HG03457 (cell line): Measurements from ENCODE around the gene CIC.
"Not testable (repeated sequence)": the region's sequence is repeated elsewhere in the genome, so short reads cannot be mapped to it uniquely, and the experiment has no call there.

Experiments
- ATAC-seq: cut with Tn5 transposase; IDR thresholded peaks from one replicate; pipeline ENCODE4 v1.9.1; 2021; ENCODE audit warnings: moderate number of reproducible peaks; ENCODE audit not compliant: unreplicated experiment

The CIC gene

DNA sequence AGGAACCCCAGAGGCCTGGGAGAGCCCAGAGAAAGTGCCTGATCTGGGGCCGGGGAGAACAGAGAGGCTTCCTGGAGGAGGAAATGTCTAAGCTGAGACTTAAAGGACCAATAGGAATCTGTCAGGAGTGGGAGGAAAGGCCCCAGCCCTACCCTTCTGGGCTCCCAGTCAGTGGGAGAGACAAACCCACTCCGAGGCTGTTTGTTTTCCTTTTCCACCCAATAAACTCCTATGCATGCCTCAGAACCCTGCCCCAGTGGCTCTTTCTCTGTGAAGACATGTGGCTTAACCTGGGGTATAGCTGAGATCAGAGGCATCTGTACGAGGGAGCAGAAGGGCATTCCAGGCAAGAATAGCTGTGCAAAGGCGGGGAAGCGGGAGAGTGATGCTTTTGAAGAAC lies 58.3 kb downstream of the CIC start:
- no peak for ATAC-seq

DNA sequence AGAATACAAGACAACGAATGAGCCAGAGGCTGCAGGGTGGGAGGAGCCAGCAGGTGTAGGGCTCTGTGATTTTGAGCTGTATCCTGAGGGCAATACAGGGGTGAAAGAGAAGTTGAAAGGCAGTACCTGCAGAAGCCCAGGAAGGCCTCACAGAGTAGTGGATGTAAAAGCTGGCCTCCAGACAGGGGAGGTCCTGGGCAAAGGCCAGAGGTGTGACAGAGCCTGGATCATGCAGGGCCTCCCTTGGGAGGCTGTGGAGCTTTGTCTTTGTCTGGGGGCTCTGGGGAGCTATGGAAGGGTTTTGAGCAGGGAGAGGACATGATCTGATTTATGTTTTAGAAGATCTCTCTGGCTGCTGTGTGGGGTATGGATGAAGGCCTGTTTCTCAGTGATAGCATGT lies 59.1 kb downstream of the CIC start:
- ATAC-seq = no peak

DNA sequence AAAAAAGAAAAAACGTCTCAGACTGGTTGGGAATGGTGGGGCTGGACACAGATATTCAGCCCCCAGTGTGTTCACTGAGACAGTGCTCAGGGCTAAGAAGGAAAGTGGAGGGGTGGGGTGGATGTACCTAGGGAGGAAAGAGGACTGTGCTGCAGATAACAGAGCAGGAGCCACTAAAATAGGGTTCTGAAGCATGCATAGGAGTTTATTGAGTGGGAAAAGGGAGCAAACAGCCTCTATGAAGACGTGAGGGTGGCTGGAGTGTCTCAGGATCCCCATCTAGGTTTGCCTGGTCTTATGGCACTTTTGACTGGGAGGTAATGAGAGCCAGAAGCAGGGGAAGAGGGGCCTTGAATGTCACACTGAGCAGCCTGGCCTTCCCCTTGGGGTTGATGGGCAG lies 59.8 kb downstream of the CIC start:
- ATAC-seq = no peak

DNA sequence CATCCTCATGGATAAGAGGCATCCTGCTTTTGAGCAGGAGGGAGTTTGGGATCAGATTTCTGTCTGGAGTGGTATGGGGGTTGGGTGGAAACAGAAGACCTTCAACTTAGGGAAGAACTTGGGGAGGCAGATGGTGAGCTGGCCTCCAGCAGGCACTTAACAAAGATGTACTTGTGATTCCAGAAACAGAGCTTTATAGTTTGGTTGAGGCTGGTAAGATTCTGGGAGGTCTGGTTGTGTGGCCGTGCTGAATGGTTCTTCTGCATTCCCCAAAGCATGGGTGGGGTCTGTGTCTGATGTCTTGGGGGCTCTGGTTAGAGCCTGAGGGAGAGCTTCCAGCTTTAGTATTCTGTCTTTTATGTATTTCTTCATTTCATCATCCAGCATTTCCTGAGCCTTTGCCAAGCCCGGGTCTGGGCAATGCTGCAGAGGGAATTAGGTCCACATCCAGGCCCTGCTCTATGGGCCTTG lies 61.2 kb downstream of the CIC start:
- ATAC-seq = no peak

DNA sequence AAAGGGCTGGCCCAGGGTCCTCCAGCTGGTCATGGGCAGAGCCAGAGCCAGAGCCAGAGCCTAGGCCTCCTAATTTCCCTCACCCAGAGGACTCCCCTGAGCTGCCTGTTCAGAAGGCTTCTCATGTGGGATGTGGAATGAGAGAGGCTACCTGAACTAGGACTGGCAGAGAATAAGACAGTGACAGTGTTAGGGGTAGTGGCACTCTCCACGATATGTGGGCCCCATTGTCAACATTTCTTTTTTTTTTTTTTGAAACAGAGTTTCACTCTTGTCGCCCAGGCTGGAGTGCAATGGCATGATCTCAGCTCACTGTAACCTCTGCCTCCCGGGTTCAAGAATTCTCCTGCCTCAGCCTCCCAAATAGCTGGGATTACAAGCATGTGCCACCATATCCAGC lies 62.3 kb downstream of the CIC start:
- not testable (repeated sequence) for ATAC-seq

DNA sequence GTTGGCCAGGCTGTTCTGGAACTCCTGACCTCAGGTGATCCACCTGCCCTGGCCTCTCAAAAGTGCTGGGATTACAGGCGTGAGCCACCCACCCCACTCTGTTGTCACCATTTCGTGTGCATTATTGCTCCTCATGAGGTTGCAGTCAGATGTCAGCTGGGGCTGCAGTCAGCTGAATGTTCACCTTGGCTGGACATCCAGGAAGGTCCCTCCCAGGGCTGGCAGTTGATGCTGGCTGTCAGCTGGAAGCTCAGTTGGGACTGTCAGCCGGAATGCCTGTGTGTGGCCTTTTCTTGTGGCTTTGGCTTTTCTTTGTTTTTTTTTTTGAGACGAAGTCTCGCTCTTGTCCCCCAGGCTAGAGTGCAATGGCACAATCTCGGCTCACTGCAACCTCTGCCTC lies 63.0 kb downstream of the CIC start:
- no peak for ATAC-seq

DNA sequence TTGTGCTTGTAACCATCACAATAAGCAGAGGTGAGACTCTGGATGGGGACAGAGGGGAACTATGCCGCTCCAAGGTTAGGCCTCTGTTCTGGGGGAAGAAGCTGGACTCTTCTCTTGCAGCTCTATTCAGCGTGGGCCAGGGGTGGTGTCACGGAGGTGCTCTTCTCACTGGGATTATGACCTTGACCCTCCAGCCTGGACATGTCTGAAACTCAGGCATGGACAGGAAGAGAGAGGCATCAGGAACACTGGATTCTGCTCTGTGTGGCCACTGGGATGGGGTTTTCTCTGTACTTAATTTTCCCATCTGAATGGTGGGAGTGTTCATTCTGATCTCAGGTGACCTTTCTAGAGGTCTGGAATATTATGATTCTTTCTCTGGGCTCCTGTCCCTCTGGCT lies 64.0 kb downstream of the CIC start:
- no peak for ATAC-seq

DNA sequence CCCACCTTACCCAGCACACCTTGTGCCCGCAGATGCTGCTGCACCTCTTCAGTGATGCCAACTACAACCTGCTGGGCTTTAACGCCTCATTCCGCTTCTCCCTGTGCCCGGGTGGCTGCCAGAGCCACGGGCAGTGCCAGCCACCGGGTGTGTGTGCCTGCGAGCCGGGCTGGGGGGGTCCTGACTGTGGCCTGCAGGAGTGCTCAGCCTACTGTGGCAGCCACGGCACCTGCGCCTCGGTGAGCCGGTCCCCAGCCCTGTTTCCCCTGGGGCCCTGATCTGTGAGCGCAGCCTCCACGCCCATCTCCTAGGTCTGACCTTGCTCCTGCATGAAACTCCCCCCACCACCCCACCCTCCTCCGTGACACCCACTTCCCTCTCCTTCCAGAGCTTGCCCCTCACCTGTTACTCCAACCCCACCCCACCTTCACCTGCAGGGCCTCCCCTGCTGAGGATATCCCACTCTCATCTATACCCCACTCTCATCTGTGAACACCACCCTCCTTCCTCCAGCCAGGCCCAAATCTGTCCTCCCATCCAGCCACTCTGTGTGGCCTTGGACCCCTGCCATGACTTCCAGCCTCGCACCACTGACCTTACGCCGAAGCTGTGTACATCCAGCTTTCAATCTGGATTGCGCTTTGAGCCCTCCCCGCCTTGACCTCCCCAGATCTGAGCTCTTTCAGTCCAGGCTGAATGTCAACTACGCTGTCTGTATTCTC lies 65.1 kb downstream of the CIC start:
- ATAC-seq = no peak

DNA sequence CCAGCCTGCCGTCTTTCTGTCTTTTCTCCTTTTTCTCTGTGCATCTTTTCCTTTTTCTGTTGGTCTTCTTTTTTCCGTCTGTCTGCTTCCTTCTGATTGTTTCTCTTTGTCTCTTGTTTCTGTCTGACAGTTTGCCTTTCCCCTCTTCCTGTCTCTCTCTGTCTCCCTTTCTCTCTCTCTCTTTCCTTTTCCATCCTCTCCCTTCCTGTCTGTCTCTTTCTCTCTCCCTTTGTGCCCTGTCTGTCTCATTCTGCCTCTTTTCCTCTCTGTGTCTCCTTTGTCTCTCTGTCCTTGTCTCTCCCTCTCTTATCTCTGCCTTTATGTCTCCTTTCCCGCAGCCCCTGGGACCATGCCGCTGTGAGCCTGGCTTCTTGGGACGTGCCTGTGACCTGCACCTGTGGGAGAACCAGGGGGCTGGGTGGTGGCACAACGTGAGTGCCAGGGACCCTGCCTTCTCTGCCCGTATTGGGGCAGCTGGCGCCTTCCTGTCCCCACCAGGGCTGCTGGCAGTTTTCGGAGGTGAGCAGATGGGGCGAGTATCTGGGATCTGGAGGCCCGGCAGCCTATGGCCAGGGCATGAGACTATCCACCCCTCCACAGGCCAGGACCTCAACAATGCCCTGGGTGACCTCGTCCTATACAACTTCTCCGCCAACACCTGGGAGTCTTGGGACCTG lies 65.8 kb downstream of the CIC start:
- no peak for ATAC-seq

DNA sequence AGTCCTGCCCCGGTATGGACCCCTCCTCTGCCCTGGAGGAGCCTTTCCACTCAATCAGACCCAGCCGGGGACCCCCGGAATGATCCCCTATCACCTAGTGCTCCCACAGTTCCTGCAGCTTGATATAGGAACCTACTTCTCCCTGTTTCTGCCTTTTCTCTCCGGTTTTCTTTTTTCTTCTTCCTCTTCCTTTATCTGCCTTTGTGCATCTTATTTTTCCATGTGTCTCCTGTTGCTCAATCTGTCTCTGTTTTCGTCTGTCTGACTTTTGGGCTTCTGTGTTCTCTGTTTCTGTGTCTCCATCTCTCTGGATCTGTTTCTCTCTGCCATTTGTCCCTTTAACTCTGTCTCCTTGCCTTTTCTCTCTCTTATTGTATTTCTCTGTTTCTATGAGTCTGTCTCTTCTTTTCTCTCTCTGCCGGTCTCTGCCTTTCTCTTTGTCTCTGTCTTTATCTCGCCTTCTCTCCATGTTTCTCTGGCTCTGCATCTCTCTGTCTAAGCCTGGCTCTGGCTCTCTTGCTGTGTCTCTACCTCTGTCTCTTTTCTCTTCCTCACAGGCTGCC lies 66.4 kb downstream of the CIC start:
- ATAC-seq = no peak

DNA sequence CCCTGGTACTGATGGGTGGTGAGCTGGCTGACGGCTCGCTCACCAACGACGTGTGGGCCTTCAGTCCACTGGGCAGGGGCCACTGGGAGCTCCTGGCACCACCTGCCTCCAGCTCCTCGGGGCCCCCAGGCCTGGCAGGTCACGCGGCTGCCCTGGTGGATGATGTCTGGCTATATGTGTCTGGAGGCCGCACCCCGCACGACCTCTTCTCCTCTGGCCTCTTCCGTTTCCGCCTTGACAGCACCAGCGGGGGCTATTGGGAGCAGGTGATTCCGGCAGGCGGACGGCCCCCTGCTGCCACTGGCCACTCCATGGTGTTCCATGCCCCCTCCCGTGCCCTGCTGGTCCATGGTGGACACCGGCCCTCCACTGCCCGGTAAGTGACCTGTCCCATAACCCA lies 66.9 kb downstream of the CIC start:
- no peak for ATAC-seq

DNA sequence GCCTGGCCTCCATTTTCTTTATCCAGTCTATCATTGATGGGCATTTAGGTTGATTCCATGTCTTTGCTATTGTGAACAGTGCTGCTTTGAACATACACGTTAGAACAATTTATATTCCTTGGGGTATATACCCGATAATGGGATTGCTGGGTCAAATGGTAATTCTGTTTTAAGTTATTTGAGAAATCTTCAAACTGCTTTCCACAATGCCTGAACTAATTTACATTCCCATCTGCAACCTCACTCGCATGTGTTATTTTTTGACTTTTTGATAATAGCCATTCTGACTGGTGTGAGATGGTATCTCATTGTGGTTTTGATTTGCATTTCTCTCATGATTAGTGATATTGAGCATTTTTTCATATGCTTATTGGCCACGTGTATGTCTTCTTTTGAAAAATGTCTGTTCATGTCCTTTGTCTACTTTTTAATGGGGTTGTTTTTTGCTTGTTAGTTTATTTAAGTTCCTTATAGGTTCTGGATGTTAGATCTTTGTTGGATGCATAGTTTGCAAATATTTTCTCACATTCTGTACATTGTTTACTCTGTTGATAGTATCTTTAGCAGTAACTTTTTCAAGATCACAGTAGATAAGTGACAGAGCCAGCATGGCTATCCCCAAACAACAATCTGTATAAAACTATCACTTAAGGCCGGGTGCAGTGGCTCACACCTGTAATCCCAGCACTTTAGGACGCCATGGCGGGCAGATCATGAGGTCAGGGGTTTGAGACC lies 70.2 kb downstream of the CIC start:
- ATAC-seq = not testable (repeated sequence)

DNA sequence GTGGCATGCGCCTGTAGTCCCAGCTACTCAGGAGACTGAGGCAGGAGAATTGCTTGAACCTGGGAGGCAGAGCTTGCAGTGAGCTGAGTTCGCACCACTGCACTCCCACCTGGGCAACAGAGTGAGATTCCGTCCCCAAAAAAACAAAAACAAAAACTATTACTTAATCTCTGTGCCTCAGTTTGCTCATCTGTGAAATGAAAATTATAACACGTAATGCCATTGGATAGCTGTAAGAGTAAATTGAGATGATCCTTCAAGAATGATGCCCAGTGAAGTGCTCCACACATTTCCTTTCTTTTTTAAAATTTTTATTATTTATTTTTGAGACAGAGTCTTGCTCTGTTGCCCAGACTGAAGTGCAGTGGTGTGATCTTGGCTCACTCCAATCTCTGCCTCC lies 70.9 kb downstream of the CIC start:
- ATAC-seq = not testable (repeated sequence)

DNA sequence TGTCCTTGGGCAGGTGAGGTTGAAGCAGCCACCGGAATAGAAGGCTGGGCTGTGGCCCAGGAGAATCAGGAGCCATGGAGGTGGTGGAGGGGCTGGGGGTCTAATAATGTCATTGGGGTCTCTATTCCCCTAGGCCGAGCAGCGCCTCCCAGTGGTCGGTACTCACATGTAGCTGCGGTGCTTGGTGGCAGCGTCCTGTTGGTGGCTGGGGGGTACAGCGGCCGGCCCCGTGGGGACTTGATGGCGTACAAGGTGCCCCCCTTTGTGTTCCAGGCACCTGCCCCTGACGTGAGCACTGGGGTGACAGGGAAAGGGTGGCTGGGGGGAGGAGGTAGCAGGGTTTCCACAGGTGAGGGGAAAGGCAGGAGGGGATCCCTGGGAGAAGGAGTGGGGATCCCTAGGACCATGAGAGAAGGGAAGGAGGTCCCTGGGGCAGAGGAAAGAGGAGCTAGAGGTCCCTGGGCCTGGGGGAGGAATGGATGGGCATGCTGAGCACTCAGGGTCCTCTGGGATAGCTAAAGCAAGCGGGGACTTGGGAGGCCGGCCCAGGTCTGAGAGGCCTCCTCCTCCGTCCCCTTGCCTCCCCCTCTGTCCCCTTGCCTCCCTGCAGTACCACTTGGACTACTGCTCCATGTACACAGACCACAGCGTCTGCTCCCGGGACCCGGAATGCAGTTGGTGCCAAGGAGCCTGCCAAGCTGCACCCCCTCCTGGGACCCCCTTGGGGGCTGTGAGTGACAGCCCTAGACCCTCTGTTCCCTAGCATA lies 74.5 kb downstream of the CIC start:
- ATAC-seq = no peak

DNA sequence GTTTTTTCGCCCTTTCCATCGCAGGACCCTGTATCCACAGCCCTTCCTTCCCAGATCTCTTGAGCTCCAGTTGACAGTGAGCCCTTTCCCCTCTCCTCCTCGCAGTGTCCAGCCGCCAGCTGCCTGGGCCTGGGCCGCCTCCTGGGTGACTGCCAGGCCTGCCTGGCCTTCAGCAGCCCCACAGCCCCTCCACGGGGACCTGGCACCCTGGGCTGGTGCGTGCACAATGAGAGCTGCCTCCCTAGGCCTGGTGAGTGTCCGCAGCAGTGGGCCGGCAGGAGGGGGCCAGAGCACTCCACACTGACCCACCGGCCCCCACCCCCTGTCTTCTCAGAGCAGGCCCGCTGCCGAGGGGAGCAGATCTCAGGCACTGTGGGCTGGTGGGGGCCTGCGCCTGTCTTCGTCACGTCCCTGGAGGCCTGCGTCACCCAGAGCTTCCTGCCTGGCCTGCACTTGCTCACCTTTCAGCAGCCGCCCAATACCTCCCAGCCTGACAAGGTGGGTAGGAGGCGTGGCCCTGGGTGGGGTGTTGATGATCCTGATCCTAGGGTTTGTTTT lies 75.4 kb downstream of the CIC start:
- ATAC-seq = no peak
